HepG2 (cell line): ENCODE data around the gene THSD4. TPM values are rescaled to one million over a fixed set of nuclear protein-coding genes. Genes with fewer than 3 reads are reported as not detected.

ENCODE experiments used
- ARNT ChIP-seq: fragments of 450-650 bp; IDR thresholded peaks from 2 replicates; pipeline ENCODE4 v1.6.1; 2017
- EP300 ChIP-seq, 3 experiments: sonication (generic) in 1 of 3; formaldehyde crosslinking in 1 of 3; IDR thresholded peaks; 2 replicates each; pipeline versions ENCODE4 v1.5.1 to v1.6.1; 2011 to 2020; ENCODE audit warnings: low read depth in 2 of 3, low read length in 2 of 3, borderline replicate concordance in 1 of 3, improper control_type of control experiment in 1 of 3, mild to moderate bottlenecking in 1 of 3, missing genetic modification reagents in 1 of 3, moderate library complexity in 1 of 3
- GABPA ChIP-seq, 2 experiments: IDR thresholded peaks; 2 replicates each; pipeline ENCODE4 v1.6.1; 2011 to 2016; ENCODE audit warnings: low read depth in 2 of 2, low read length in 1 of 2, missing biosample characterization in 1 of 2, missing genetic modification characterization in 1 of 2
- MAFG ChIP-seq: sonication (generic); formaldehyde crosslinking; IDR thresholded peaks from 2 replicates; pipeline ENCODE4 v1.5.1; 2020; ENCODE audit warnings: mild to moderate bottlenecking, missing genetic modification reagents
- ZBTB7A ChIP-seq: sonication (generic); formaldehyde crosslinking; IDR thresholded peaks from 2 replicates; pipeline ENCODE4 v1.8.0; 2022; ENCODE audit warnings: mild to moderate bottlenecking, missing genetic modification reagents
- ZNF543 ChIP-seq: sonication (generic); formaldehyde crosslinking; IDR thresholded peaks from 2 replicates; pipeline ENCODE4 v1.4.0; 2020; ENCODE audit warnings: mild to moderate bottlenecking, missing genetic modification reagents
- ZNF703 ChIP-seq: sonication (generic); formaldehyde crosslinking; IDR thresholded peaks from 2 replicates; pipeline ENCODE4 v1.5.1; 2020; ENCODE audit warnings: missing genetic modification reagents, mild to moderate bottlenecking, moderate library complexity, borderline replicate concordance
- ZNF766 ChIP-seq: sonication (generic); formaldehyde crosslinking; IDR thresholded peaks from 2 replicates; pipeline ENCODE4 v1.5.0; 2020; ENCODE audit warnings: missing genetic modification reagents, borderline replicate concordance
- polyA plus RNA-seq, 8 experiments: library from polyadenylated mRNA; depleted of rRNA in 3 of 8; stranded (reverse) in 7 of 8; unstranded in 1 of 8; fragments of >200 nt; fragmentation: Illumina TruSeq in 4 of 8; extraction: Trizol in 4 of 8; gene quantifications; 2 replicates each; pipeline versions ENCODE4 v1.2.1 to v1.2.3, GENCODE V29; 2011 to 2016; ENCODE audit warnings: low read depth in 4 of 8, missing spikeins in 1 of 8, mixed read lengths in 1 of 8; ENCODE audit not compliant: insufficient read depth in 1 of 8
- total RNA-seq, 5 experiments: library from RNA; depleted of rRNA; stranded (reverse); fragments of >200 nt; fragmentation: Illumina TruSeq; extraction: Trizol; gene quantifications; 2 replicates each; pipeline ENCODE4 v1.2.3, GENCODE V29; 2016; ENCODE audit warnings: low read depth in 1 of 5
- TF ChIP-seq, protein P1 (sequence below): IDR thresholded peaks from 2 replicates; pipeline ENCODE4 v1.6.1; 2016; ENCODE audit warnings: low read depth, missing genetic modification reagents, missing compliant biosample characterization
- TF ChIP-seq, protein P2 (sequence below): sonication (generic); formaldehyde crosslinking; IDR thresholded peaks from 2 replicates; pipeline ENCODE4 v1.4.0; 2020; ENCODE audit warnings: missing genetic modification reagents
- TF ChIP-seq, protein P3 (sequence below): sonication (generic); formaldehyde crosslinking; IDR thresholded peaks from 2 replicates; pipeline ENCODE4 v1.5.1; 2020; ENCODE audit warnings: mild to moderate bottlenecking, missing genetic modification reagents, borderline replicate concordance

The THSD4 gene
- total and polyA plus RNA-seq, 2 of the 13 experiments (the other 11 are each of a cell fraction or from before 2014, with no cell fraction given), result 0.07 to 0.21 TPM

DNA sequence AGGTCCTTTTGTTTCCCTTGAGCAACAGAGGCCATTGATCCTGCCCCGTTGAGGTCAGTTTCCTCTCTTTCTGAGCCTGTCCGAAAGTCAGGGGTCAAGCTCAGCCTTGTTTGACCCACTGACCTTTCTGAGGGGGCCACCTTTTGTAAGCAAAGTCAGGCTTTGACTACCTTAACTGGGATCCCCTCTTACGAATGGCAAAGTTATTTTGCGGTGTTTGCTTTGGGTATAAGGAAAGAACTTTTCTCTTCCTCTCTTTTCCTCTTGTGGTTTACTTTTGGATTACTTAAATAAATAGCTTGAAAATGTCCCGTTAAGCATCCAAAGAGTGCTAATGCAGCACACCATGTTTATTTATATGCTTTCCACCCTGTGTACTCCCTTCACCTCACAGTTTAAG, 340.6 kb downstream of the THSD4 start (continued):
- TF ChIP-seq, protein P1, sequence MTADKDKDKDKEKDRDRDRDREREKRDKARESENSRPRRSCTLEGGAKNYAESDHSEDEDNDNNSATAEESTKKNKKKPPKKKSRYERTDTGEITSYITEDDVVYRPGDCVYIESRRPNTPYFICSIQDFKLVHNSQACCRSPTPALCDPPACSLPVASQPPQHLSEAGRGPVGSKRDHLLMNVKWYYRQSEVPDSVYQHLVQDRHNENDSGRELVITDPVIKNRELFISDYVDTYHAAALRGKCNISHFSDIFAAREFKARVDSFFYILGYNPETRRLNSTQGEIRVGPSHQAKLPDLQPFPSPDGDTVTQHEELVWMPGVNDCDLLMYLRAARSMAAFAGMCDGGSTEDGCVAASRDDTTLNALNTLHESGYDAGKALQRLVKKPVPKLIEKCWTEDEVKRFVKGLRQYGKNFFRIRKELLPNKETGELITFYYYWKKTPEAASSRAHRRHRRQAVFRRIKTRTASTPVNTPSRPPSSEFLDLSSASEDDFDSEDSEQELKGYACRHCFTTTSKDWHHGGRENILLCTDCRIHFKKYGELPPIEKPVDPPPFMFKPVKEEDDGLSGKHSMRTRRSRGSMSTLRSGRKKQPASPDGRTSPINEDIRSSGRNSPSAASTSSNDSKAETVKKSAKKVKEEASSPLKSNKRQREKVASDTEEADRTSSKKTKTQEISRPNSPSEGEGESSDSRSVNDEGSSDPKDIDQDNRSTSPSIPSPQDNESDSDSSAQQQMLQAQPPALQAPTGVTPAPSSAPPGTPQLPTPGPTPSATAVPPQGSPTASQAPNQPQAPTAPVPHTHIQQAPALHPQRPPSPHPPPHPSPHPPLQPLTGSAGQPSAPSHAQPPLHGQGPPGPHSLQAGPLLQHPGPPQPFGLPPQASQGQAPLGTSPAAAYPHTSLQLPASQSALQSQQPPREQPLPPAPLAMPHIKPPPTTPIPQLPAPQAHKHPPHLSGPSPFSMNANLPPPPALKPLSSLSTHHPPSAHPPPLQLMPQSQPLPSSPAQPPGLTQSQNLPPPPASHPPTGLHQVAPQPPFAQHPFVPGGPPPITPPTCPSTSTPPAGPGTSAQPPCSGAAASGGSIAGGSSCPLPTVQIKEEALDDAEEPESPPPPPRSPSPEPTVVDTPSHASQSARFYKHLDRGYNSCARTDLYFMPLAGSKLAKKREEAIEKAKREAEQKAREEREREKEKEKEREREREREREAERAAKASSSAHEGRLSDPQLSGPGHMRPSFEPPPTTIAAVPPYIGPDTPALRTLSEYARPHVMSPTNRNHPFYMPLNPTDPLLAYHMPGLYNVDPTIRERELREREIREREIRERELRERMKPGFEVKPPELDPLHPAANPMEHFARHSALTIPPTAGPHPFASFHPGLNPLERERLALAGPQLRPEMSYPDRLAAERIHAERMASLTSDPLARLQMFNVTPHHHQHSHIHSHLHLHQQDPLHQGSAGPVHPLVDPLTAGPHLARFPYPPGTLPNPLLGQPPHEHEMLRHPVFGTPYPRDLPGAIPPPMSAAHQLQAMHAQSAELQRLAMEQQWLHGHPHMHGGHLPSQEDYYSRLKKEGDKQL (CRISPR knock-in tag), result peak; percentile 86
- TF ChIP-seq, protein P2, sequence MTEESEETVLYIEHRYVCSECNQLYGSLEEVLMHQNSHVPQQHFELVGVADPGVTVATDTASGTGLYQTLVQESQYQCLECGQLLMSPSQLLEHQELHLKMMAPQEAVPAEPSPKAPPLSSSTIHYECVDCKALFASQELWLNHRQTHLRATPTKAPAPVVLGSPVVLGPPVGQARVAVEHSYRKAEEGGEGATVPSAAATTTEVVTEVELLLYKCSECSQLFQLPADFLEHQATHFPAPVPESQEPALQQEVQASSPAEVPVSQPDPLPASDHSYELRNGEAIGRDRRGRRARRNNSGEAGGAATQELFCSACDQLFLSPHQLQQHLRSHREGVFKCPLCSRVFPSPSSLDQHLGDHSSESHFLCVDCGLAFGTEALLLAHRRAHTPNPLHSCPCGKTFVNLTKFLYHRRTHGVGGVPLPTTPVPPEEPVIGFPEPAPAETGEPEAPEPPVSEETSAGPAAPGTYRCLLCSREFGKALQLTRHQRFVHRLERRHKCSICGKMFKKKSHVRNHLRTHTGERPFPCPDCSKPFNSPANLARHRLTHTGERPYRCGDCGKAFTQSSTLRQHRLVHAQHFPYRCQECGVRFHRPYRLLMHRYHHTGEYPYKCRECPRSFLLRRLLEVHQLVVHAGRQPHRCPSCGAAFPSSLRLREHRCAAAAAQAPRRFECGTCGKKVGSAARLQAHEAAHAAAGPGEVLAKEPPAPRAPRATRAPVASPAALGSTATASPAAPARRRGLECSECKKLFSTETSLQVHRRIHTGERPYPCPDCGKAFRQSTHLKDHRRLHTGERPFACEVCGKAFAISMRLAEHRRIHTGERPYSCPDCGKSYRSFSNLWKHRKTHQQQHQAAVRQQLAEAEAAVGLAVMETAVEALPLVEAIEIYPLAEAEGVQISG (CRISPR knock-in tag), result peak; percentile 37; the same call in 1 of the 2 replicates
- peak in 1 of 2 experiments; percentile 85; a peak in 2 of 4 replicates for TF ChIP-seq EP300 (IDR thresholded peaks at IDR 0.05; ENCODE audit: low read depth in 2 of 2, low read length in 2 of 2)
- no peak; the same call in 1 of the 2 replicates for TF ChIP-seq EP300 (CRISPR knock-in tag; IDR thresholded peaks at IDR 0.05; ENCODE audit: borderline replicate concordance)
- no peak for TF ChIP-seq MAFG
- no peak for TF ChIP-seq ZNF766 (CRISPR knock-in tag)
- TF ChIP-seq, protein P3, sequence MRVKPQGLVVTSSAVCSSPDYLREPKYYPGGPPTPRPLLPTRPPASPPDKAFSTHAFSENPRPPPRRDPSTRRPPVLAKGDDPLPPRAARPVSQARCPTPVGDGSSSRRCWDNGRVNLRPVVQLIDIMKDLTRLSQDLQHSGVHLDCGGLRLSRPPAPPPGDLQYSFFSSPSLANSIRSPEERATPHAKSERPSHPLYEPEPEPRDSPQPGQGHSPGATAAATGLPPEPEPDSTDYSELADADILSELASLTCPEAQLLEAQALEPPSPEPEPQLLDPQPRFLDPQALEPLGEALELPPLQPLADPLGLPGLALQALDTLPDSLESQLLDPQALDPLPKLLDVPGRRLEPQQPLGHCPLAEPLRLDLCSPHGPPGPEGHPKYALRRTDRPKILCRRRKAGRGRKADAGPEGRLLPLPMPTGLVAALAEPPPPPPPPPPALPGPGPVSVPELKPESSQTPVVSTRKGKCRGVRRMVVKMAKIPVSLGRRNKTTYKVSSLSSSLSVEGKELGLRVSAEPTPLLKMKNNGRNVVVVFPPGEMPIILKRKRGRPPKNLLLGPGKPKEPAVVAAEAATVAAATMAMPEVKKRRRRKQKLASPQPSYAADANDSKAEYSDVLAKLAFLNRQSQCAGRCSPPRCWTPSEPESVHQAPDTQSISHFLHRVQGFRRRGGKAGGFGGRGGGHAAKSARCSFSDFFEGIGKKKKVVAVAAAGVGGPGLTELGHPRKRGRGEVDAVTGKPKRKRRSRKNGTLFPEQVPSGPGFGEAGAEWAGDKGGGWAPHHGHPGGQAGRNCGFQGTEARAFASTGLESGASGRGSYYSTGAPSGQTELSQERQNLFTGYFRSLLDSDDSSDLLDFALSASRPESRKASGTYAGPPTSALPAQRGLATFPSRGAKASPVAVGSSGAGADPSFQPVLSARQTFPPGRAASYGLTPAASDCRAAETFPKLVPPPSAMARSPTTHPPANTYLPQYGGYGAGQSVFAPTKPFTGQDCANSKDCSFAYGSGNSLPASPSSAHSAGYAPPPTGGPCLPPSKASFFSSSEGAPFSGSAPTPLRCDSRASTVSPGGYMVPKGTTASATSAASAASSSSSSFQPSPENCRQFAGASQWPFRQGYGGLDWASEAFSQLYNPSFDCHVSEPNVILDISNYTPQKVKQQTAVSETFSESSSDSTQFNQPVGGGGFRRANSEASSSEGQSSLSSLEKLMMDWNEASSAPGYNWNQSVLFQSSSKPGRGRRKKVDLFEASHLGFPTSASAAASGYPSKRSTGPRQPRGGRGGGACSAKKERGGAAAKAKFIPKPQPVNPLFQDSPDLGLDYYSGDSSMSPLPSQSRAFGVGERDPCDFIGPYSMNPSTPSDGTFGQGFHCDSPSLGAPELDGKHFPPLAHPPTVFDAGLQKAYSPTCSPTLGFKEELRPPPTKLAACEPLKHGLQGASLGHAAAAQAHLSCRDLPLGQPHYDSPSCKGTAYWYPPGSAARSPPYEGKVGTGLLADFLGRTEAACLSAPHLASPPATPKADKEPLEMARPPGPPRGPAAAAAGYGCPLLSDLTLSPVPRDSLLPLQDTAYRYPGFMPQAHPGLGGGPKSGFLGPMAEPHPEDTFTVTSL (CRISPR knock-in tag), result peak; percentile 95
- no peak for TF ChIP-seq ZBTB7A (CRISPR knock-in tag)
- no peak; the same call in 1 of the 2 replicates for TF ChIP-seq ZNF703 (CRISPR knock-in tag)
- TF ChIP-seq ARNT, result no peak
- TF ChIP-seq ZNF543 (CRISPR knock-in tag), result no peak
- no peak for TF ChIP-seq GABPA (IDR thresholded peaks at IDR 0.05; ENCODE audit: low read depth, low read length)
- 0 out of 2 replicates have a peak, but pooled peaks have one; percentile 42 for TF ChIP-seq GABPA (CRISPR knock-in tag; IDR thresholded peaks at IDR 0.05; ENCODE audit: low read depth)
